ENCODE results near the gene UTP14A.
"Not testable (repeated sequence)": the region's sequence is repeated elsewhere in the genome, so short reads cannot be mapped to it uniquely, and the experiment has no call there.

The UTP14A gene, protein sequence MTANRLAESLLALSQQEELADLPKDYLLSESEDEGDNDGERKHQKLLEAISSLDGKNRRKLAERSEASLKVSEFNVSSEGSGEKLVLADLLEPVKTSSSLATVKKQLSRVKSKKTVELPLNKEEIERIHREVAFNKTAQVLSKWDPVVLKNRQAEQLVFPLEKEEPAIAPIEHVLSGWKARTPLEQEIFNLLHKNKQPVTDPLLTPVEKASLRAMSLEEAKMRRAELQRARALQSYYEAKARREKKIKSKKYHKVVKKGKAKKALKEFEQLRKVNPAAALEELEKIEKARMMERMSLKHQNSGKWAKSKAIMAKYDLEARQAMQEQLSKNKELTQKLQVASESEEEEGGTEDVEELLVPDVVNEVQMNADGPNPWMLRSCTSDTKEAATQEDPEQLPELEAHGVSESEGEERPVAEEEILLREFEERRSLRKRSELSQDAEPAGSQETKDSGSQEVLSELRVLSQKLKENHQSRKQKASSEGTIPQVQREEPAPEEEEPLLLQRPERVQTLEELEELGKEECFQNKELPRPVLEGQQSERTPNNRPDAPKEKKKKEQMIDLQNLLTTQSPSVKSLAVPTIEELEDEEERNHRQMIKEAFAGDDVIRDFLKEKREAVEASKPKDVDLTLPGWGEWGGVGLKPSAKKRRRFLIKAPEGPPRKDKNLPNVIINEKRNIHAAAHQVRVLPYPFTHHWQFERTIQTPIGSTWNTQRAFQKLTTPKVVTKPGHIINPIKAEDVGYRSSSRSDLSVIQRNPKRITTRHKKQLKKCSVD

DNA sequence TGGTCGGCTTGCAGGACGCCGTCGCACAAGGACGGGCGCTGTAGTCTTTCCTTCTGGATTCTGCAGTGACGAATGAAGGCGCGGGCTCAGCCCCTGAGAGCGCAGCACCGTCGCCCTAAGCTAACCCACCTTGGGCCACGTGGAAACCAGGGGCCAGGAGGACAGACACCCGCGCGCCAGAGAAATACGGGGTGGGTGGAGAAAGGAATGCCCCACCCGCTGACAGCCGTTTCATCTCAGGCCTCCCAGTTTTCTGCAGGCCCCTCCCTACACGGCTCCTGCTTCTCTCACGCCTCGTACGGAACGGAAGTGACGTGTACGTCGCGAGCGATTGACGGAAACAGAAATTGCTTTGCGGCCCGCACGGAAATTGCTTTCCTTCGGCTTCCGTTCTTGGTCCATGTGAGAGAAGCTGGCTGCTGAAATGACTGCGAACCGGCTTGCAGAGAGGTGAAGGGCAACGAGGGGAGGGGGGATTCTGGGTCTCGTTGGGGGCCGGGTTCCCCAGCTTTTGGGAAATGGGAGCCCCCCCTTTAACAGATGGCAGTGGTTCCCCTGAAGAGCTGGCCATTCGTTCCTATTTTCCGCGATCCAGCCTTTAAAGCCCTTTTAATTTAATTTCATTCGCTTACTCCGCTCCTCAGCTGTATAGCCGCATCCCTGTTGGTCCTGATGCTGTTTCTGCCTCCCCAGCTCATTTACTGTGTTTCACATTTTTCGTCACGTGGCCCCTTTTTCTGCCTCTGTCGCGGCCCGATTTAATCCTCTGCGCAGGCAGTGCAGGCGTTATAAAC lies at the start of gene UTP14A:
UTP14A (plus strand) TSS at position 378 of the 794 bp plus-strand sequence; CDS start at position 425, 47 bp downstream.
- H3K4me1 ChIP-seq (ENCODE audit: insufficient read depth, low read length), result peaks cover 14% of the 10 kb centered on the region
- H3K27ac ChIP-seq (ENCODE audit: low read length), result peak within 1 kb of the TSS; percentile 82
- peak within 1 kb of the TSS; percentile 77 for H3K9ac ChIP-seq (ENCODE audit: low read depth, low read length)
- TF ChIP-seq, protein P1, sequence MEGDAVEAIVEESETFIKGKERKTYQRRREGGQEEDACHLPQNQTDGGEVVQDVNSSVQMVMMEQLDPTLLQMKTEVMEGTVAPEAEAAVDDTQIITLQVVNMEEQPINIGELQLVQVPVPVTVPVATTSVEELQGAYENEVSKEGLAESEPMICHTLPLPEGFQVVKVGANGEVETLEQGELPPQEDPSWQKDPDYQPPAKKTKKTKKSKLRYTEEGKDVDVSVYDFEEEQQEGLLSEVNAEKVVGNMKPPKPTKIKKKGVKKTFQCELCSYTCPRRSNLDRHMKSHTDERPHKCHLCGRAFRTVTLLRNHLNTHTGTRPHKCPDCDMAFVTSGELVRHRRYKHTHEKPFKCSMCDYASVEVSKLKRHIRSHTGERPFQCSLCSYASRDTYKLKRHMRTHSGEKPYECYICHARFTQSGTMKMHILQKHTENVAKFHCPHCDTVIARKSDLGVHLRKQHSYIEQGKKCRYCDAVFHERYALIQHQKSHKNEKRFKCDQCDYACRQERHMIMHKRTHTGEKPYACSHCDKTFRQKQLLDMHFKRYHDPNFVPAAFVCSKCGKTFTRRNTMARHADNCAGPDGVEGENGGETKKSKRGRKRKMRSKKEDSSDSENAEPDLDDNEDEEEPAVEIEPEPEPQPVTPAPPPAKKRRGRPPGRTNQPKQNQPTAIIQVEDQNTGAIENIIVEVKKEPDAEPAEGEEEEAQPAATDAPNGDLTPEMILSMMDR (IDR thresholded peaks at IDR 0.05; ENCODE audit: borderline replicate concordance, extremely low read depth, low read length, poor library complexity, severe bottlenecking), result no peak
- TF ChIP-seq EZH2 (IDR thresholded peaks at IDR 0.05; ENCODE audit: borderline replicate concordance, low read depth, low read length, severe bottlenecking), result no peak
- DNase-seq (peak; percentile 91), ATAC-seq (ENCODE audit: insufficient read depth, low read depth) (peak; percentile 95)
- H3K27me3 ChIP-seq (ENCODE audit: insufficient read depth, low read length, poor library complexity), result no peaks in the 10 kb centered on the region
- H3K79me2 ChIP-seq (ENCODE audit: insufficient read depth, low read length), result peaks cover 26% of the 10 kb centered on the region
- H4K20me1 ChIP-seq (ENCODE audit: insufficient read depth, low read length), result no peaks in the 10 kb centered on the region
- no peaks in the 10 kb centered on the region for H3K9me3 ChIP-seq (ENCODE audit: insufficient read depth, low read length, severe bottlenecking)
- H2AFZ ChIP-seq (ENCODE audit: low read depth, low read length), result peak within 1 kb of the TSS; percentile 84
- H3K36me3 ChIP-seq (ENCODE audit: insufficient read depth, low read length), result peaks cover 34% of the 10 kb centered on the region
- H3K4me3 ChIP-seq (ENCODE audit: low read depth in 1 of 2, low read length in 2 of 2), result peak within 1 kb of the TSS; percentile 82 to 92
- H3K4me2 ChIP-seq (ENCODE audit: insufficient read depth, low read length), result peak within 1 kb of the TSS; percentile 86

DNA sequence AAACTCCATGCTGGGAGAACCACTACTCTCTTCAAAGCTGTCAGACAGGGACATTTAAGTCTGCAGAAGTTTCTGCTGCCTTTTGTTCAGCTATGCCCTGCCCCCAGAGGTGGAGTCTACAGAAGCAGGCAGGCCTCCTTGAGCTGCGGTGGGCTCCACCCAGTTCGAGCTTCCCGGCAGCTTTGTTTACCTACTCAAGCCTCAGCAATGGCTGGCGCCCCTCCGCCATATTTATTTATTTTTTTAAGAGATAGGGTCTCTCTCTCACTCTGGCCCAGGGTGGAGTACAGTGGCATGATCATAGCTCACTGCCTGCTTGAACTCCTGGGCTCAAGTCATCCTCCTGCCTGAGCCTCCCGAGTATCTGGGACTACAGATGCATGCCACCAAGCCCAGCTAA lies 46.8 kb upstream of the UTP14A start:
- not testable (repeated sequence) for H3K4me3 ChIP-seq (ENCODE audit: low read depth in 1 of 2, low read length in 2 of 2); H3K4me2 ChIP-seq (ENCODE audit: insufficient read depth, low read length); H3K36me3 ChIP-seq (ENCODE audit: insufficient read depth, low read length); H2AFZ ChIP-seq (ENCODE audit: low read depth, low read length); ATAC-seq (ENCODE audit: insufficient read depth, low read depth); H3K4me1 ChIP-seq (ENCODE audit: insufficient read depth, low read length); H3K9me3 ChIP-seq (ENCODE audit: insufficient read depth, low read length, severe bottlenecking); H3K27me3 ChIP-seq (ENCODE audit: insufficient read depth, low read length, poor library complexity); H3K79me2 ChIP-seq (ENCODE audit: insufficient read depth, low read length); H3K27ac ChIP-seq (ENCODE audit: low read length); H3K9ac ChIP-seq (ENCODE audit: low read depth, low read length); DNase-seq; H4K20me1 ChIP-seq (ENCODE audit: insufficient read depth, low read length)

DNA sequence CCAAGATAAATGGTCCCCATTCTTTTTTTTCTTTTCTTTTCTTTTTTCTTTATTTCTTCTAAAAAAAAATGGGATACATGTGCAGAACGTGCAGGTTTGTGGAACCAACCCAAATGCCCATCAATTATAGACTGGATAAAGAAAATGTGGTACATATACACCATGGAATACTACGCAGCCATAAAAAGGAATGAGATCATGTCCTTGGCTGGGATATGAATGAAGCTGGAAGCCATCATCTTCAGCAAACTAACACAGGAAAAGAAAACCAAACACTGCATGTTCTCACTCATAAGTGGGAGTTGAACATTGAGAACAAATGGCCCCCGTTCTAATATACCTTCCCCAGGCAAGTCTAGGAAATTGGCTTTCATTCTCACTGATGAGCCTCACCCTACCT lies 39.6 kb upstream of the UTP14A start:
- not testable (repeated sequence) for ATAC-seq (ENCODE audit: insufficient read depth, low read depth); H3K27ac ChIP-seq (ENCODE audit: low read length); H3K79me2 ChIP-seq (ENCODE audit: insufficient read depth, low read length); H3K4me3 ChIP-seq (ENCODE audit: low read depth in 1 of 2, low read length in 2 of 2); H3K4me2 ChIP-seq (ENCODE audit: insufficient read depth, low read length); H2AFZ ChIP-seq (ENCODE audit: low read depth, low read length); H3K27me3 ChIP-seq (ENCODE audit: insufficient read depth, low read length, poor library complexity); H3K9me3 ChIP-seq (ENCODE audit: insufficient read depth, low read length, severe bottlenecking); H4K20me1 ChIP-seq (ENCODE audit: insufficient read depth, low read length); DNase-seq; H3K36me3 ChIP-seq (ENCODE audit: insufficient read depth, low read length); H3K4me1 ChIP-seq (ENCODE audit: insufficient read depth, low read length); H3K9ac ChIP-seq (ENCODE audit: low read depth, low read length)

DNA sequence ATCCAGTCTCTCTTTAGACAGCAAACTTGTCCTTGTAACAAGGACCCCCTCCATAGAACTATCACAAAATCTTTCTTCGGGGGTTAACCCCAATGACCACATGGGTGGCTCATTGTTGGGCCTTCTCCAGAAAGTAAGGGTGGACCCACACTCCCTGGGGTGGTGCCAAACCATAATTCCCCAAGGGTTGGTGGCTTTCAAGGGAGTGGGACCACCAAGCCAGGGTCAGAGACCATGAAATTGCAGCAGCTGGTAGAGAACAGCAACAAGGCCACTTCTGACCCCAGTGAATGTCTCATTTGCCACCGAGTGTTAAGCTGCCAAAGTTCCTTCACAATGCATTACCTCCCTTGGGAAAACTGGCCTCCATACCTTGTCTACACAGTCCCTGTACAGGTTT lies 33.4 kb upstream of the UTP14A start:
- Histone ChIP-seq H4K20me1 (ENCODE audit: insufficient read depth, low read length) (no peaks in the 10 kb centered on the region), H3K27me3 (ENCODE audit: insufficient read depth, low read length, poor library complexity) (no peaks in the 10 kb centered on the region), H3K9me3 (ENCODE audit: insufficient read depth, low read length, severe bottlenecking) (no peaks in the 10 kb centered on the region), H3K27ac (ENCODE audit: low read length) (no peak overlapping the region), H3K36me3 (ENCODE audit: insufficient read depth, low read length) (no peaks in the 10 kb centered on the region), H2AFZ (ENCODE audit: low read depth, low read length) (no peak overlapping the region), H3K79me2 (ENCODE audit: insufficient read depth, low read length) (no peaks in the 10 kb centered on the region), H3K4me2 (ENCODE audit: insufficient read depth, low read length) (no peak overlapping the region), H3K4me3 (ENCODE audit: low read depth in 1 of 2, low read length in 2 of 2) (no peak overlapping the region), H3K9ac (ENCODE audit: low read depth, low read length) (no peak overlapping the region), H3K4me1 (ENCODE audit: insufficient read depth, low read length) (no peaks in the 10 kb centered on the region)
- DNase-seq, result no peak
- ATAC-seq (ENCODE audit: insufficient read depth, low read depth), result no peak
- TF ChIP-seq, protein P1 (IDR thresholded peaks at IDR 0.05; ENCODE audit: borderline replicate concordance, extremely low read depth, low read length, poor library complexity, severe bottlenecking), result no peak
- no peak for TF ChIP-seq EZH2 (IDR thresholded peaks at IDR 0.05; ENCODE audit: borderline replicate concordance, low read depth, low read length, severe bottlenecking)

Measured in DND-41 (cell line).